Measurements from ENCODE around the gene ZEB1. TPM values are rescaled to one million over a fixed set of nuclear protein-coding genes. Genes with fewer than 3 reads are reported as not detected.
"Not testable (repeated sequence)": the region's sequence is repeated elsewhere in the genome, so short reads cannot be mapped to it uniquely, and the experiment has no call there.

Gene ZEB1
- total RNA-seq, 3 donors from 2014 or later = 8.8 to 200 (median 28.1) TPM

DNA sequence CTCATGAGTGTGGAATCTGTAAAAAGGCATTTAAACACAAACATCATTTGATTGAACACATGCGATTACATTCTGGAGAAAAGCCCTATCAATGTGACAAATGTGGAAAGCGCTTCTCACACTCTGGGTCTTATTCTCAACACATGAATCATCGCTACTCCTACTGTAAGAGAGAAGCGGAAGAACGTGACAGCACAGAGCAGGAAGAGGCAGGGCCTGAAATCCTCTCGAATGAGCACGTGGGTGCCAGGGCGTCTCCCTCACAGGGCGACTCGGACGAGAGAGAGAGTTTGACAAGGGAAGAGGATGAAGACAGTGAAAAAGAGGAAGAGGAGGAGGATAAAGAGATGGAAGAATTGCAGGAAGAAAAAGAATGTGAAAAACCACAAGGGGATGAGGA lies 207.7 kb downstream of the ZEB1 start:
- TF ChIP-seq, protein P1, sequence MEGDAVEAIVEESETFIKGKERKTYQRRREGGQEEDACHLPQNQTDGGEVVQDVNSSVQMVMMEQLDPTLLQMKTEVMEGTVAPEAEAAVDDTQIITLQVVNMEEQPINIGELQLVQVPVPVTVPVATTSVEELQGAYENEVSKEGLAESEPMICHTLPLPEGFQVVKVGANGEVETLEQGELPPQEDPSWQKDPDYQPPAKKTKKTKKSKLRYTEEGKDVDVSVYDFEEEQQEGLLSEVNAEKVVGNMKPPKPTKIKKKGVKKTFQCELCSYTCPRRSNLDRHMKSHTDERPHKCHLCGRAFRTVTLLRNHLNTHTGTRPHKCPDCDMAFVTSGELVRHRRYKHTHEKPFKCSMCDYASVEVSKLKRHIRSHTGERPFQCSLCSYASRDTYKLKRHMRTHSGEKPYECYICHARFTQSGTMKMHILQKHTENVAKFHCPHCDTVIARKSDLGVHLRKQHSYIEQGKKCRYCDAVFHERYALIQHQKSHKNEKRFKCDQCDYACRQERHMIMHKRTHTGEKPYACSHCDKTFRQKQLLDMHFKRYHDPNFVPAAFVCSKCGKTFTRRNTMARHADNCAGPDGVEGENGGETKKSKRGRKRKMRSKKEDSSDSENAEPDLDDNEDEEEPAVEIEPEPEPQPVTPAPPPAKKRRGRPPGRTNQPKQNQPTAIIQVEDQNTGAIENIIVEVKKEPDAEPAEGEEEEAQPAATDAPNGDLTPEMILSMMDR (IDR thresholded peaks at IDR 0.05) = no peak

DNA sequence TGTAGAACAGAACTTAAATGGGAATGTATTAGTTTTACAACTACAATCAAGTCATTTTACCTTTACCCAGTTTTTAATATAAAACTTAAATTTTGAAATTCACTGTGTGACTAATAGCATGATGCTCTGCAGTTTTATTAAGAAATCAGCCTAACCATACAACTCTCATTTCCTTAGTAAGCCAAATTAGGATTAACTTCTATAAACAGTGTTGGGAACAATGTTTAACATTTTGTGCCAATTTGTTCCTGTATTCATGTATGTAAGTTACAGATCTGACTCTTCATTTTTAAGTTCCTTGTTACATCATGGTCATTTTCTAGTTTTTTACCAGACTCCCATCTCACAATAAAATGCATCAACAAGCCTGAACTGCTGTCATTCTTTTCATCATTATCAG lies 209.8 kb downstream of the ZEB1 start:
- Histone ChIP-seq H3K4me3 (no peak overlapping the region), H3K36me3 (ENCODE audit: low read depth) (no peaks in the 10 kb centered on the region), H3K4me1 (ENCODE audit: low read depth) (no peaks in the 10 kb centered on the region), H3K9me3 (no peaks in the 10 kb centered on the region)
- TF ChIP-seq, protein P1 (IDR thresholded peaks at IDR 0.05) = no peak
- ATAC-seq = no peak
- no peak for DNase-seq
- intact Hi-C loops (cut with DNase I, micrococcal nuclease) = no loop called here

More for the DNA sequence above, 207.7 kb downstream of the ZEB1 start:
- ATAC-seq (no peak), DNase-seq (no peak)
- intact Hi-C loops (cut with DNase I, micrococcal nuclease) = no loop called here
- H3K36me3 ChIP-seq (ENCODE audit: low read depth) = no peaks in the 10 kb centered on the region
- H3K4me3 ChIP-seq = no peak overlapping the region
- H3K9me3 ChIP-seq = no peaks in the 10 kb centered on the region
- H3K4me1 ChIP-seq (ENCODE audit: low read depth) = no peaks in the 10 kb centered on the region

DNA sequence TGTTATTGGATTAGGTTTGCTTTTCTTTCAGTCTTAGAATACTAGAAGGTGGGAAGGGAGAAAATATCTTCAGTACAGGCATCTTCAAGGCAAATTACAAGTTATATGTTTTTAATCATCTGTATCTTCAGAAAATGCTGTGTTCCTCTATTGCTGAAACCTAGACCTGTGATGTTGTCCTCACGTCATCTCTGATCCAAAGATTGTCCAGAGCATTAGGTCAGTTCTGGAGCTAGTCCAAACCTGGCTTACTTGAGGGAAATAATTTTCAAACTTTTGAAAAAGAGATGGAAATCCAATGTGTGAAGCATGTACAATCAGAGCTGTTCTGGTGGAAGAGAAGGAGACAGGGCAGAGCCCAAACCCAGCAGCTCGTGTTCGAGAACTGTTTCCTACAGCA lies 217.3 kb downstream of the ZEB1 start:
- Histone ChIP-seq H3K36me3 (ENCODE audit: low read depth) (no peaks in the 10 kb centered on the region), H3K4me3 (no peak overlapping the region), H3K4me1 (ENCODE audit: low read depth) (no peaks in the 10 kb centered on the region), H3K9me3 (no peaks in the 10 kb centered on the region)
- intact Hi-C loops (cut with DNase I, micrococcal nuclease) = no loop called here
- DNase-seq = no peak
- TF ChIP-seq, protein P1 (IDR thresholded peaks at IDR 0.05) = no peak
- ATAC-seq = no peak

DNA sequence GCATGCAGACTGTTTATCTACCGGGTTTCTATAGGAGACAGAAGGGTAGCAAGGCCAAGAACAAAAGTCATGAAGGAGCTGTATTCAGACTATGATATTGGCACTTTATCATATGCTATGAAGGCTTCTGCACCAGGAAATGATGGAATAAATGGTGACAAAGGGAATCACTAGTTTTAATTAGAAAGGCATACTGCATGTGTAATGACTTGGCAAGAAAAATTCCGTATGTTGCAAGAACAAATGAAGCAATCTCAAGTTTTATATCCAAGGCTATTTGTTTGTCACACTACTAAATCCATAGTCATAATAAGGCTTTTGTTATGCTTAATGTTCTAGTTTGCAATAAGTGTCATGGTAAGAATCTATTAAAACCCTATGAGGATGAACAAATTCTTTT lies 230.9 kb downstream of the ZEB1 start:
- Histone ChIP-seq H3K9me3 (no peaks in the 10 kb centered on the region), H3K4me3 (no peak overlapping the region), H3K4me1 (ENCODE audit: low read depth) (no peaks in the 10 kb centered on the region), H3K36me3 (ENCODE audit: low read depth) (no peaks in the 10 kb centered on the region)
- ATAC-seq = no peak
- DNase-seq = no peak
- intact Hi-C loops (cut with DNase I, micrococcal nuclease) = no loop called here
- TF ChIP-seq, protein P1 (IDR thresholded peaks at IDR 0.05) = no peak

DNA sequence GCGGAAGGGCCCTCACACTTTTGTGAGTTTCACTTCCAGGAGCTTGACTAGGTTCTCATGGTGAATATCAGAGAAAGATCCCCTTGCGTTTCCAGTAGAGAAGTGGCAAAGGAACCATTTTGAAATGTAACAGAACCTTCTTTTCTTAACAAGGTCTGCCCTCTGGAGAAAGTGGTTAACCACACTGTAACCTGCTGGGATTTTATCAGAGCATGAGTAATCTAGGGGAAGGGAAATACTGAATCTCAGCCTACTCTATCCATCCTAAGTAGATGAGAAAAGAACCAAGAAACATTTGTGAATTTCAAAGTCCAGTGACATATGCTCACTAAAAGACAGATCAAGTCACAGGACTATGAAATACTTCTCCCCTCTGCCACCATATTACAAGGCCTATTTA lies 235.5 kb downstream of the ZEB1 start:
- intact Hi-C loops (cut with DNase I, micrococcal nuclease) = no loop called here
- no peak for DNase-seq
- no peak overlapping the region for H3K4me3 ChIP-seq
- H3K36me3 ChIP-seq (ENCODE audit: low read depth) = no peaks in the 10 kb centered on the region
- TF ChIP-seq, protein P1 (IDR thresholded peaks at IDR 0.05) = no peak
- ATAC-seq = no peak
- peaks cover 15% of the 10 kb centered on the region for H3K9me3 ChIP-seq
- no peaks in the 10 kb centered on the region for H3K4me1 ChIP-seq (ENCODE audit: low read depth)

DNA sequence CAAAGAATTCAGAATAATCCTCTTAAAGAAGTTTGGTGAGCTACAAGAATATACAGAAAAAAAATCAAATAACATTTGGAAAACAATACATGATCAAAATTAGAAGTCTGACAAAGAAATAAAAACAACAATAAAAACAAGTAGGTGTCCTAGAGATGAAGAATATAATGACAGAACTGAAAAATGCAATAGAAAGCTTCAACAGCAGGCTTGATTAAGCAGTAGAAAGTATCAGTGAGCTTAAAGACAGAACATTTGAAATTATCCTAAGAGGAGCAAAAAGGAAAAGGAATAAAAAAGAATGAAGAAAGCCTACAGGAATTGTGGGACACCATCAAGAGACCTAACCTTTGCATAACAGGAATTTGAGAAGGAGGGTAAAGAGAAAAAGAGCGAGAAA lies 238.8 kb downstream of the ZEB1 start:
- intact Hi-C loops (cut with DNase I, micrococcal nuclease) = no loop called here
- ATAC-seq (no peak), DNase-seq (no peak)
- Histone ChIP-seq H3K4me1 (ENCODE audit: low read depth) (no peaks in the 10 kb centered on the region), H3K36me3 (ENCODE audit: low read depth) (no peaks in the 10 kb centered on the region), H3K4me3 (no peak overlapping the region), H3K9me3 (peaks cover 15% of the 10 kb centered on the region)
- TF ChIP-seq, protein P1 (IDR thresholded peaks at IDR 0.05) = no peak

DNA sequence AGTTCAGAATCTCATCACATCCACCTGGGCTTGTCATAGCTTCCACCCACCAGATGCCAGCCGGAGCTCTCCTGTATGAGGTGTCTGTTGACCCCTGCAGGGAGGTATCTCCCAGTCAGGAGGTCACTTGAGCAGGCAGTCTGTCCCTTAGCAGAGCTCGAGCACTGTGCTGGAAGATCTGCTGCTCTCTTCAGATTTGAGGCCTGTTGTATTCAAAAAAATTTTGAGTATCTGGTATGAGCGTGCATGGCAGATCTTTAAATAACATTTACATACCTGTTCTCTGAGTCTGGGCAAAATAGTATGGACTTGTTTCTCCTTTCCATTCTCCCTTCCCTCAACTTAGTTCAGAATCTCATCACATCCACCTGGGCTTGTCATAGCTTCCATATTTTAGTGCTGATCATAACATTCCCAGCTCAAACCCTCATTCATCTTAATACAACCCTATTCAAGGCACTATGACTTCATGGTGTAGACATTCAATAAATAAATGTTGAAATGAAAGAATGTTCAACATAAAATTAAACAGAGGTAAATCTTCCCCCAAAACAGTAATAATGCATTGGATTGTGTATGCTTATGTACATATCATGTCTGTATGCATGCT lies 249.3 kb downstream of the ZEB1 start:
- DNase-seq; ATAC-seq; H3K36me3 ChIP-seq (ENCODE audit: low read depth); H3K4me3 ChIP-seq; intact Hi-C loops (cut with DNase I, micrococcal nuclease); H3K4me1 ChIP-seq (ENCODE audit: low read depth); H3K9me3 ChIP-seq: not testable (repeated sequence)
